HG03108 (cell line): ENCODE measurements around the gene TEX36.
"Not testable (repeated sequence)": the region's sequence is repeated elsewhere in the genome, so short reads cannot be mapped to it uniquely, and the experiment has no call there.

ENCODE experiments used
- ATAC-seq: cut with Tn5 transposase; IDR thresholded peaks from one replicate; pipeline ENCODE4 v1.9.1; 2021; ENCODE audit warnings: moderate library complexity; ENCODE audit not compliant: unreplicated experiment

The TEX36 gene

GRCh38 chr10:125637496-125637895 is 45.5 kb downstream of the TEX36 start:
- ATAC-seq, result no peak

- ATAC-seq, result no peak
These were observed 48.4 kb downstream of the TEX36 start for GRCh38 chr10:125634606-125635005.

GRCh38 chr10:125633517-125633999 is 49.4 kb downstream of the TEX36 start:
- ATAC-seq, result no peak

- no peak for ATAC-seq
These were observed 51.2 kb downstream of the TEX36 start for GRCh38 chr10:125631806-125632205.

- no peak for ATAC-seq
These were observed 53.1 kb downstream of the TEX36 start for GRCh38 chr10:125629758-125630376.

GRCh38 chr10:125628104-125629049 is 54.6 kb downstream of the TEX36 start:
- no peak for ATAC-seq

GRCh38 chr10:125627646-125628045 is 55.3 kb downstream of the TEX36 start:
- no peak for ATAC-seq

GRCh38 chr10:125626671-125627070 is 56.3 kb downstream of the TEX36 start:
- ATAC-seq, result no peak

- no peak for ATAC-seq
These were observed 57.4 kb downstream of the TEX36 start for GRCh38 chr10:125625586-125625985.

- no peak for ATAC-seq
These were observed 58.2 kb downstream of the TEX36 start for GRCh38 chr10:125624800-125625199.

GRCh38 chr10:125621052-125621451 is 61.9 kb downstream of the TEX36 start:
- no peak for ATAC-seq

- no peak for ATAC-seq
These were observed 62.6 kb downstream of the TEX36 start for GRCh38 chr10:125620401-125620800.

GRCh38 chr10:125613062-125613461 is 69.9 kb downstream of the TEX36 start:
- ATAC-seq, result not testable (repeated sequence)

GRCh38 chr10:125611756-125612155 is 71.2 kb downstream of the TEX36 start:
- ATAC-seq, result no peak

GRCh38 chr10:125611216-125611615 is 71.7 kb downstream of the TEX36 start:
- ATAC-seq, result no peak

GRCh38 chr10:125609859-125610258 is 73.1 kb downstream of the TEX36 start:
- no peak for ATAC-seq

GRCh38 chr10:125608474-125608873 is 74.5 kb downstream of the TEX36 start:
- ATAC-seq, result no peak

- ATAC-seq, result no peak
These were observed 75.2 kb downstream of the TEX36 start for GRCh38 chr10:125607689-125608290.

- no peak for ATAC-seq
These were observed 76.5 kb downstream of the TEX36 start for GRCh38 chr10:125606414-125607010.
